PC-9 (cell line): ENCODE results near the gene RPAP3.

Source experiments
- CTCF ChIP-seq: fragments of 200-600 bp; sonication (generic); conservative IDR thresholded peaks from 2 replicates; pipeline ENCODE4 v1.6.1; 2017; ENCODE audit warnings: mixed run types, antibody characterized with exemption, mild to moderate bottlenecking, moderate library complexity
- EZH2 ChIP-seq: fragments of 200-600 bp; sonication (generic); IDR thresholded peaks from 2 replicates; pipeline ENCODE4 v1.8.0; 2017; ENCODE audit warnings: antibody characterized with exemption, low read depth

- TF ChIP-seq CTCF (no peak), EZH2 (no peak)
Observed at GRCh38 chr12:47734725-47735480, 29.1 kb upstream of the RPAP3 start.
